ENCODE results near the gene NOVA1.
A peak's percentile ranks its signal among the peaks of the same experiment; 100 is the strongest.
"Not testable (repeated sequence)": the region's sequence is repeated elsewhere in the genome, so short reads cannot be mapped to it uniquely, and the experiment has no call there.

The NOVA1 gene, protein sequence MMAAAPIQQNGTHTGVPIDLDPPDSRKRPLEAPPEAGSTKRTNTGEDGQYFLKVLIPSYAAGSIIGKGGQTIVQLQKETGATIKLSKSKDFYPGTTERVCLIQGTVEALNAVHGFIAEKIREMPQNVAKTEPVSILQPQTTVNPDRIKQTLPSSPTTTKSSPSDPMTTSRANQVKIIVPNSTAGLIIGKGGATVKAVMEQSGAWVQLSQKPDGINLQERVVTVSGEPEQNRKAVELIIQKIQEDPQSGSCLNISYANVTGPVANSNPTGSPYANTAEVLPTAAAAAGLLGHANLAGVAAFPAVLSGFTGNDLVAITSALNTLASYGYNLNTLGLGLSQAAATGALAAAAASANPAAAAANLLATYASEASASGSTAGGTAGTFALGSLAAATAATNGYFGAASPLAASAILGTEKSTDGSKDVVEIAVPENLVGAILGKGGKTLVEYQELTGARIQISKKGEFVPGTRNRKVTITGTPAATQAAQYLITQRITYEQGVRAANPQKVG

DNA sequence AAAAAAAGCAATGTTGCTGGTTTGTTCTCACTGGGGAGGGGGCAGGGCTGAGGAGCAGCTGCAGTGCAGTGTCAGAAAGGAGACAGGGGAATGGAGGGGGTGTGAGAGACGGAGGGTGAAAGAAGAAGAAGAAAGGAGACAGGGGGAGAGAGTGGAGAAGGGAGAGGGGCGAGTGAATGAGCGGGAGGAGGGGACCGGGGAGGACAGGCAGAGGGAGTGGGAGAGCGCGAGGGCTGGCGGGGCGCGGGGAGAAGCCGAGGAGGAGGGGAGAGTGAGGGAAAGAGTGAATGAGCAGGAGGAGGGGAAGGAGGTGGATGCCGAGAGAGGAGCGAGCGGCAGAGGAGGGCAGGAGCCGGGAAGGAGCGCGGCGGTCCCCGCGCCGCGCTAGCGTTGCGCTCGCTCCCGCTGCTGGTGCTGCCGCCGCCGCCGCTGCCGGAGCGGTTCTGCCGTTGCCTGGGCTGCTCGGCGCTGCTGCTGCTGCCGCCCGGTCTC lies at the start of gene NOVA1:
Gene NOVA1, minus strand, starts transcription at position 445 of the 492 bp plus-strand sequence. CDS start 597 bp downstream, outside the sequence.
- no peak for DNase-seq

GRCh38 chr14:26645057-26645456 lies 47.2 kb upstream of the NOVA1 start:
- DNase-seq: not testable (repeated sequence)

DNA sequence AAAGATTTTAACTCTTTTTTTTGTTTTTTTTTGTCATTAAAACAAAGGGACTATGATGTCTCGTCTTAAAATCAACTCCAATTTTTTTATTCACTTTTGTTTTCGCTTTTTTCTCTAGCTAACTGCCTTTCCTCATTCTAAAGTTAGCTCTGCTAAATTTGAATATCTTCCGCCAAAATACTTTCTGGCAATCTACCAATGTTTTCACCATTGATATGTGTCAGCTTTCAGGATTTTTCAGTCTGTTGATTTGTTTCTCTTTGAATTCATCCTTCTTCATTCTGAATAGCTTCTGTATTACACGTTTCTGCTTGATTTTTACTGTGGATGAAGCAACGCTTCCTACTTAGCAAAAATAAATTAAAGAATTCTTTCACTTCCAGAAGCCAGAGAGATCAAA lies 38.7 kb upstream of the NOVA1 start:
- peak; percentile 31 for DNase-seq

DNA sequence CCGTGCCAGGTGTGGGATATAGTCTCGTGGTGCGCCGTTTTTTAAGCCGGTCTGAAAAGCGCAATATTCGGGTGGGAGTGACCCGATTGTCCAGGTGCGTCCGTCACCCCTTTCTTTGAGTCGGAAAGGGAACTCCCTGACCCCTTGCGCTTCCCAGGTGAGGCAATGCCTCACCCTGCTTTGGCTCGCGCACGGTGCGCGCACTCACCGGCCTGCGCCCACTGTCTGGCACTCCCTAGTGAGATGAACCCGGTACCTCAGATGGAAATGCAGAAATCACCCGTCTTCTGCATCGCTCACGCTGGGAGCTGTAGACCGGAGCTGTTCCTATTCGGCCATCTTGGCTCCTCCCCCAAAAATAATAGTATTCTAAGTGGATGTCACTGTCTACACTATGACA lies 37.1 kb upstream of the NOVA1 start:
- DNase-seq: not testable (repeated sequence)

DNA sequence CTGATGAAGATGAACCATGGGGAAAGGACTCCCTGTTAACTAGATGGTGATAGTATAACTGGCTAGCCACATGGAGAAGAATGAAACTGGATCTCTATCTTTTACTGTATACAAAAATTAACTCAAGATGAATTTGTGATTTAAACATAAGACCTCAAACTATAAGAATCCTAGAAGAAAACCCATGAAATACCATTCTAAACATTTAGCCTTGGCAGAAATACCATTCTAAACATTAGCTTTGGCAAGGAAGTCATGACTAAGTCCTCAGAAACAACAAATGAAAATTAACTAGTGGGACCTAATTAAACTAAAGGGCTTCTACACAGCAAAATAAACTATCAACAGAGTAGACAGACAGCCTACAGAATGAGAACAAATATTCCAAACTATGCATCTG lies 28.4 kb upstream of the NOVA1 start:
- DNase-seq: no peak

DNA sequence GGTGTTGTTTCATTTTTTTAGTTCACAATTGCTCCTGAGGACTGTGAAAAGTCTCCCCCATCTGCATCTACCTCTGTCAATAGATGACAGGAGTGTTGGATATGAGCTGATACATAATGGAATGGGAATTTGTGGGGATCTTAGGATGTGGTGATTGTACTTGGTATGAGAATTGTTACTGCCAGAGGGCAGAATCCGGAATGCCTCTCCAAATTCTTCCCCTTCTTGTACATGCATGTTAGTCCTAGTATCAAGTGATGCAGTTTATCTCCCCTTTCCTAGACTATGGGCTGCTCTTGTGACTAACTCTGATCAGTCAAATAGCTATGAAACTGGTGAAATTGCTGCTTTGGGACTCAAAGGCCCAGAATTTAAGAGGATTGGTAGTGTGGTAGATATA lies 24.8 kb upstream of the NOVA1 start:
- DNase-seq: no peak

GRCh38 chr14:26621807-26622560 lies 24.2 kb upstream of the NOVA1 start:
- DNase-seq: no peak

- no peak for DNase-seq
These were observed 23.5 kb upstream of the NOVA1 start for GRCh38 chr14:26621364-26621763.

GRCh38 chr14:26611259-26611658 lies 13.4 kb upstream of the NOVA1 start:
- DNase-seq: no peak

DNA sequence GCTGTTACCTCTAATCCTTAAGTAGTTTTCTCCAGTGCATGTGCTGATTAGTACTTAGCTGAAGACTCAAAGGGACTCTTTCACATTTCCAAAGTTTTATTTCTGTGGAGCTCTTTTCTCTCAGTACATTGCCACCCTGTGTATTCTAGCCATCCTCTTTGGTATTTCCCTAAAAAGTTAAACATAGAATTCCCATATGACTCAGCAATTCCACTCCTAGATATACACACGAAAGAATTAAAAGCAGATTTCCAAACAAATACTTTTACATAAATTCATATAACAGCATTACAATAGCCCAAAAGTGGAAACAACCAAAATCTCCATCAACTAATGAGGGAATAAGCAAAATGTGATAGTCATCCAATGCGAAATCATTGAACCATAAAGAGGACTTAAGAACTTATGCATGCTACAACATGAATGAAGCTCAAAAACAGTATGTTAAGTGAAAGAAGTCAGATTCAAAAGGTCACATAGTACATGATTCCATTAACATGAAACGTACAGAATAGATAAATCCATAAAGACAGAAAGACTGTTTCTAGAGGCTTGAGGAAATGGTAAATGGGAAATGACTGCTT lies 9.0 kb upstream of the NOVA1 start:
- DNase-seq: no peak

DNA sequence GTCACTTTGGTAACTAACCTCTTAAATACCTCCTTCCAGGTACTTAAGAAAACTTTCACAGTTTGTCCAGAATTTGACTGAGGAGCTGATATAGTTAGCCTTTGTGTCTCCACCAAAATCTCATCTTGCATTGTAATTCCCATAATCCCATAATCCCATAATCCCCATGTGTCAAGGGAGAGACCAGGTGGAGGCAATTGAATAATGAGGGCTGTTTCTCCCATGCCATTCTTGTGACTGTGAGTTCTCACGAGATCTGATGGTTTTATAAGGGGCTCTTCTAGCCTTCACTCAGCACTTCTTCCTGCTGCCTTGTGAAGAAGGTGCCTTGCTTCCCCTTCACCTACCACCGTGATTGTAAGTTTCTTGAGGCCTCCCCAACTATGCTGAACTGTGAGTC lies 7.8 kb upstream of the NOVA1 start:
- no peak for DNase-seq

DNA sequence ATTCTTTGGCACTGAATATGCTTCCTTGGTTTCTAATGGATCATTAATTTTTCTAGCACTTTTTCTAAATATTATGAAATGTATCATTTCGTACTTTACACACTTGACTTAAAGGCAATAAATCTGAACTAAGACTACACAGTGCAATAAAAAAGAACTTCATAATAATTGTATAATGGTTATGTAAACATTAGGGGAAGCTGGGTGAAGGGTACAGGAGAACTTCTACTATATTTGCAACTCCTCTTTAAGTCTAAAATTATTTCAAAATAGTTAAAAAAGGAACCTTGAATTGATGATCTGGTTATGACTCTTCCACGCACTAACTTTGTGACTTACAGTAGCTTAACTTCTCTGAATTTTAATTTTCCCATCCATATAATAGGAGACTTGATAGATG lies 5.1 kb upstream of the NOVA1 start:
- no peak for DNase-seq

GRCh38 chr14:26601856-26602255 lies 4.0 kb upstream of the NOVA1 start:
- DNase-seq: no peak

DNA sequence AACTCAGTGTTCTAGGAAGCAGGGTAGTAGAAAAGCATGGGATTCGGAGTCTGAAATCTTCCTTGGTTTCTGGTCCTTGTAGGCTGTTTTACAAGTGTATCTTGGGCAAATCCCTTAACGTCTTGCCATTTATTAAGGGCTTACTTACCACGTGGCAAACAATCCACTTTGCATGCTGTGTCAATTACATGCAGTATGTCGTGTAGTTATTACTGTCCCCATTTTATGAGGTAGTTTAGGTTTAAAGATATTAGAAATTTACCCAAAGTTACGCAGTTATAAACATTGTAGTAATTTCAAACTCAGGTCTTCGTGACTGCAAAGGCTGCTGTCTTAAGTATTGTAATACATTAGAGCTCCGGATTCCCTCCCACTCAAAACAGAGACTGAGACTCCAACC lies 1.5 kb upstream of the NOVA1 start:
- DNase-seq: no peak

DNA sequence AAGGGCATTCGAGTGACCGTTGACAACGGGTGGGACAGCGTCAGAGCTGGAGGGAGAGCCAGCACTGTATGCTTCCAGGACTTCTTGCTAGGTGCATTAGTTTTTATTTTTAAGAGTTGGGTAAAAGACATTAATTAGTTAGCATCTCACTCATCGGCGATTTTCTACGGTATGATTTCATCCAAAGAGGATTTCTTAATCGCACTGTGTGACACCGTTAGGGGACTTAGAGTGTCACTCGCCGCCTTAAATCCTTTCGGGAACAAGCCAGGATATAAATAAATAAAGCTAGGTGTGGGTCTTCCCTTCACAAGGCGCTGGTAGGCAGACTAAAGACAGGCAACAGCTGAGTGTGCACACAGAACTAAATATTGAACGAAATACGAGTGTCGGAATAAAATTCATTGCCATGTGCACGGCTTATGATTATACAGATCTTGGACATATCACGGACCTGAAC lies 869 bp upstream of the NOVA1 start:
- DNase-seq: no peak

GRCh38 chr14:26598081-26598671 lies 343 bp upstream of the NOVA1 start:
- peak; percentile 89 for DNase-seq

DNA sequence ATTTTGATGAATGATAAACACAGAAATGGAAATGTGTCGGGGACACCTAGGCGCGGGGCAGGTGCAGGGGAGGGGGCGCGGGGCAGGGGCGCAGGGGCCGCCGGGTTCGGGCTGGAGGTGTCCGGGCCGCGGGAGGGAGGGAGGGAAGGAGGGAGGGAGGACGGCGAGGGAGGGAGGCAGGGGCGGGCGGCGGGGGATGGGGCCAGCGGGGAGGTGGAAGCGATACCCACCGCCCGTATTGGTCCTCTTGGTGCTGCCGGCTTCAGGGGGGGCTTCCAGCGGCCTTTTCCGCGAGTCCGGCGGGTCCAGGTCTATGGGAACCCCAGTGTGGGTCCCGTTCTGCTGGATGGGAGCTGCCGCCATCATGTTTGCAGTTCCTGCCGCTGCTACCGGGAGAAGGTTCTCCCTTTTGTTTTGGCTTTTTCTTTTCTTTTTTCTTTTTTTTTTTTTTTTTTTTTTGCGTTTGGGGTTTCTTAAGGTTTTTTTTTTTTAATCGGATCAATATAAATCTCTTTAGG lies 703 bp downstream of the NOVA1 start:
- peak; percentile 32 for DNase-seq

DNA sequence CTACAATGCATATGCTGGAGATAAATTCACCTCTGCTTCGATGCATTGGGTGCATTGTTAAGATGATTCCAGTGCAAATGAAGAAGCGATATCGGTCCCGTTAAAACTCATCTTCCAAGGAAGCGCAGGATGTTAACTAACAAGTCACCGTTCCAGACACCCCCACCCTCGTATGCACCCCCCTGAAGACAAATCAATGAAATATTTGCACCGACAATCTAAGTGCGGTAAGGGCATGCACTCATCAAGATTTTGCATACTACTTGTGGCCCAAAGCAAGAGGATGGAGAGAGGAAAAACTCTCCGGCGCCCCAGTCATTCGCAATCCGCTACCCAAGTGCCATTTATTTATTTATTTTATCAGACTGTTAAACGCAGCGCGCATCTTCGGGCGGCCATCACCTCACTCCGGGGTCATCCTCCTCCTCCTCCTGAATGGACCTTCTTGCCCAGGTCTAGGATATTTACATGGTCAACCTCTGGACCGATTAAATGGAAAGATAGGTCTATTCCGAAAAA lies 1.2 kb downstream of the NOVA1 start:
- peak; percentile 43 for DNase-seq

GRCh38 chr14:26595926-26596542 lies 1.8 kb downstream of the NOVA1 start:
- DNase-seq: peak; percentile 67

DNA sequence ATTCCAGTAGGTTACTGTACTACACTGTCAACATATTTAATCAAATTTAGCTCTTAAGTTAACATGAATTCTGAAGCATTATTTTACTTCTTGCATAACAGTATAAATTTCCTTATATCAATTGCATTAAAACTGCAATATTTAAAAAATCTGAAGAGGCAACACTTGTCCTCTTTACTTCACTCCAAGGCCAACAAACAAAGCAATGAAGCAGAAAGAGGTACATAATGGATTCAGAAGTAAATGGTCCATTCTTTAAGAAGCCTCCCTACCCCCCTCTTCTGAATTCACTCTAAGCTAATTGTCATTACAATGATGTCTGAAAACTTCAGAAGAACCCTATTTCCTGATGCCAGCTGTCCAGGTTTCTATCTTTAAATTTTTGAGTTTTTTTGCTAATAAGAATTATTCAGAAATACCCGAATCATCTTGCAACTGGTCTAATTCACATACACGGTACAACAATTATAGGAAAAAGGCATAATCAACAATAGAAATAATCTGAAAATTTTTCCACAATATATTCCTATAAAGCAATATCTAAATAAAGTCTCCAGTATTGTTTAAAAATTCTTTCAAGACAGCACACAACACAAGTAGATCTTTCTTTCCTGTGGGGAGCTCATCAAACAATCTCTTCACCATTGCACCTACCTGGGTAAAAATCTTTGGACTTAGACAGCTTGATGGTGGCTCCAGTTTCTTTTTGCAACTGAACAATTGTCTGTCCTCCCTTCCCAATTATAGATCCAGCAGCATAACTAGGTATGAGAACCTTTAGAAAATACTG lies 2.9 kb downstream of the NOVA1 start:
- peak; percentile 34 for DNase-seq

DNA sequence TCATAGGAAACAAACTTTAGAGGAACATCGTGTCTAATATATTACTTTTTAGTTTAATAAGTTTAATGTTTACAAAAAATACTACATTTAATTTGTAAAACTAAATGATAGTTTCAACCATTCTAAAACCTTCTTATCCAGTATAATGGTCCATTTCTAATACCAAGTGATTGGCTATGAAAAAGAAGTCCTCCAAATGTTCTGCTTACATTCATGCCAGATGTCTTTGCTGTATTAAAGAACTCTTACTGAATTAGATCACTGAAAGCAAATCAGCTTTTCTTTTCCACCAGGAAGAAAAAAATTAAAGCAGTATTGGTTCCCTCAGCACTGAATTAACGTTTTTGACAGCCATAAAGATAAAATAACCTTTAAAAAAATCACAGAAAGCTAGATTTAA lies 3.7 kb downstream of the NOVA1 start:
- peak; percentile 72 for DNase-seq

Data from NCI-H446 treated with DMSO at 0.1 percent for 48 hours (cell line).